ENCODE measurements around the gene SLC44A1.

The SLC44A1 gene

GRCh38 chr9:105396901-105397300 lies 152.4 kb downstream of the SLC44A1 start:
- DNase-seq, result no peak

GRCh38 chr9:105399117-105399516 lies 154.7 kb downstream of the SLC44A1 start:
- no peak for DNase-seq

- DNase-seq, result no peak
These were observed 157.2 kb downstream of the SLC44A1 start for GRCh38 chr9:105401651-105402050.

GRCh38 chr9:105403552-105404248 lies 159.2 kb downstream of the SLC44A1 start:
- no peak for DNase-seq

- DNase-seq, result peak in 4 of 5 donors; percentile 18 to 90 (median 38)
These were observed 161.2 kb downstream of the SLC44A1 start for GRCh38 chr9:105405514-105406131.

GRCh38 chr9:105406369-105406768 lies 161.9 kb downstream of the SLC44A1 start:
- DNase-seq, result no peak

GRCh38 chr9:105413525-105413924 lies 169.1 kb downstream of the SLC44A1 start:
- no peak for DNase-seq

- DNase-seq, result peak in 4 of 5 donors; percentile 36 to 60 (median 40)
These were observed 170.7 kb downstream of the SLC44A1 start for GRCh38 chr9:105414947-105415661.

GRCh38 chr9:105415662-105415980 lies 171.2 kb downstream of the SLC44A1 start:
- DNase-seq, result no peak

- no peak for DNase-seq
These were observed 172.4 kb downstream of the SLC44A1 start for GRCh38 chr9:105416840-105417239.

GRCh38 chr9:105418588-105419500 lies 174.4 kb downstream of the SLC44A1 start:
- DNase-seq, result no peak

GRCh38 chr9:105419816-105420597 lies 175.6 kb downstream of the SLC44A1 start:
- no peak for DNase-seq

- no peak for DNase-seq
These were observed 176.7 kb downstream of the SLC44A1 start for GRCh38 chr9:105421154-105421553.

- DNase-seq, result no peak
These were observed 177.4 kb downstream of the SLC44A1 start for GRCh38 chr9:105421864-105422263.

GRCh38 chr9:105425816-105426433 lies 181.5 kb downstream of the SLC44A1 start:
- no peak for DNase-seq

GRCh38 chr9:105426657-105427056 lies 182.2 kb downstream of the SLC44A1 start:
- DNase-seq, result no peak

- DNase-seq, result no peak
These were observed 187.2 kb downstream of the SLC44A1 start for GRCh38 chr9:105431424-105432246.

- no peak for DNase-seq
These were observed 187.9 kb downstream of the SLC44A1 start for GRCh38 chr9:105432247-105432842.

- DNase-seq, result no peak
These were observed 191.0 kb downstream of the SLC44A1 start for GRCh38 chr9:105435453-105435852.

GRCh38 chr9:105436783-105437182 lies 192.3 kb downstream of the SLC44A1 start:
- DNase-seq, result no peak

Data from T-helper 1 cell (primary cell).